ENCODE results near the gene TANGO2.

The TANGO2 gene

GRCh38 chr22:20109411-20110358, 88.8 kb downstream of the TANGO2 start:
- no peak for DNase-seq

- no peak for DNase-seq
Measured at GRCh38 chr22:20110359-20110985, 89.6 kb downstream of the TANGO2 start.

GRCh38 chr22:20111045-20111688, 90.3 kb downstream of the TANGO2 start:
- DNase-seq: no peak

DNA sequence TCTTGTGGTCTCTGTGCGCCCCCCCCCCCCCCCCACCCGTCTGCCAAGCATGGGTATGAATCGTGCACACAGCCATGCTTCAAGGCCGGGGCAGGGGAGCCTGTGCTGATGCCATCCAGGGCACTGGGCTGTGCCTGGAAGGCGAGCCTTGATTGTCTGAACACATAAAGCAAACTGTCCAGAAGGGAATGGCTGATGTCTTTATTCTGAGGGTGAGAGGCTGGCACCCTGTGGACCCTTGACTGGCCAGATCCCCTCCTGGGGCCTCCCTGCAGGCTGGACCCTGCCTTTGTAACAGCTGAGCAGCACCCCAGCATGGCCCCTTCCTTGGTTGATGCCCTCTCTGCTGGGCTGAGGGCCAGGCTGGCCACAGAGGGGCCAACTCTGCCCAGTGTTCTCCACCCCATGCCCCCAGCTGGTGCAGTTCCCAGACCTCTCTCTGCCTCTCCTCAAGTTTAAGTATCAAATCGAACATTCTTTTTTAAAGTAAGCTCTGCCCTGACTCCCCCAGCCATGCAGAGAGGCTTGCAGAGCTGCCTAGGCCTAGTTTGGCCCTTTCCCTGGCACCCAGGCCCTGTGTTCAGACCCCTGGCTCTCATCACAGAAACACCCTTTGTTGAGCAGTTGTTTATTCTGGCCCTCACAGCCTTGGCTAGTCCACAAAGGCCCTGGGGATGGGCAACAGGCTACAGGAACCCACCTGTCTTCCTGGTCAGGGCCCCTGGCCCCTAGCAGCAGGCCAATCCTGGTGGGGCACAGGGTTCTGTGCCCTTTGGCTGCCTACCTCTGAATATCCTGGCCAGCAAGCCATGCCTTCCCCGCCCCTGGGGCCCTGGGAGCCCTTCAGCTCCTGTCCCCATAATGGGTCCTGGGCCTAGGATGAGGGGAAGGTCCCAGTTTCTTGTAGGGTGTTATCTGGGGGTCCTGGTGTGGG, 91.0 kb downstream of the TANGO2 start:
- no peak for DNase-seq

DNA sequence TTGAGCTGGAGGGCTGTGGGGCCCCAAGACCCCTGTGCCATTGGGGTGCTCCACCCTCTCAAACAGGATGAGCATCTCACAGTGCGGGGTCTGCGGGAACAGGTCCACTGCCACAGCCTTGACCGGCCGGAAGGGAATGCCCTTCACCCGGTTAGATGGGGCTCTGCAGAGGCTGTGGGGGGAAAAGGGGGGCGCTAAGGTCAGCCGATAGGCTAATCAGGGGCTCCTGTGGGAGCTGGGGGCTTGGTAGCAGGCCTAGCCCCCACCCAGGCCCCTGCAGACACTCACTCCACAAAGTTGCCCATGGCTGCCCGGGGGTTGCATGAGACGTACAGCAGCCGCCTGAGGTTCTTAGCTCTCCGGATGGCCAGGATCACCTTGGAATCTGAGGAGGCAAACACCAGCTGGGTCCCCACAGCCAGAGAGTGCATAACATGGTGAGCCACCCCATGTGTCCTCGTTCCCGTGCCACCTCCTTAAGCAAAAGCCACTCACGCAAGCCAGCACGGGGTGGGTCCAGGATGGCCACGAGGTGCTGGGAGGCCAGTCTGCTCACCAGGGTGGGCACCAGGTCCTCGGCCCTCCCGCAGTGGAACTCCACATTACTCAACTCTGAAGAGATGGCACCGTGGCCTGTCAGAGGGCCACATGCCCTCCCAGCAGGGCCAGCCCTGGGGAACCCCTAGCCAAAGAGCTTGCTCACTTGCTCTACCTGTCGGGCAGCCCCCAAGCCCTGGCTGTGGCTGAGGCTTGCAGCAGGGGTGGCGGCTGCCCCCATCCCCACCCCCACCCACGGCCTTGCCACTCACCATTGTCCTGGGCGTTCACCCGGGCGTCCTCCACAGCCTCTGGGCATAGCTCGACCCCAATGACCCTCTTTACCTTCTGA, 92.0 kb downstream of the TANGO2 start:
- no peak for DNase-seq

GRCh38 chr22:20113551-20114310, 92.8 kb downstream of the TANGO2 start:
- DNase-seq: no peak

- no peak for DNase-seq
Measured at GRCh38 chr22:20114506-20115475, 93.9 kb downstream of the TANGO2 start.

- no peak for DNase-seq
Measured at GRCh38 chr22:20115691-20116375, 94.9 kb downstream of the TANGO2 start, which contains the start of gene RANBP1. TSS of gene RANBP1 (plus strand) at chr22:20116104. CDS start at chr22:20116185, 81 bp downstream.

- no peak for DNase-seq
Measured at GRCh38 chr22:20116376-20116950, 95.6 kb downstream of the TANGO2 start.
